ENCODE data around the gene PLCD3. TPM values are rescaled to one million over a fixed set of nuclear protein-coding genes. Genes with fewer than 3 reads are reported as not detected.

Gene PLCD3
- total and polyA plus RNA-seq, 9 donors: 12.1 to 166 (median 83.4) TPM

- no peak for DNase-seq
- 78 to 81% (median 81%) methylated on average over 9 of the region's 9 CpGs for WGBS, 3 donors
- Histone ChIP-seq H3K36me3 (no peaks in the 10 kb centered on the region), H3K27me3 (no peaks in the 10 kb centered on the region), H3K4me3 (no peak overlapping the region), H3K27ac (no peak overlapping the region), H3K4me1 (ENCODE audit: insufficient read depth) (peaks cover 10% of the 10 kb centered on the region), H3K9me3 (no peaks in the 10 kb centered on the region)
- TF ChIP-seq, protein P1, sequence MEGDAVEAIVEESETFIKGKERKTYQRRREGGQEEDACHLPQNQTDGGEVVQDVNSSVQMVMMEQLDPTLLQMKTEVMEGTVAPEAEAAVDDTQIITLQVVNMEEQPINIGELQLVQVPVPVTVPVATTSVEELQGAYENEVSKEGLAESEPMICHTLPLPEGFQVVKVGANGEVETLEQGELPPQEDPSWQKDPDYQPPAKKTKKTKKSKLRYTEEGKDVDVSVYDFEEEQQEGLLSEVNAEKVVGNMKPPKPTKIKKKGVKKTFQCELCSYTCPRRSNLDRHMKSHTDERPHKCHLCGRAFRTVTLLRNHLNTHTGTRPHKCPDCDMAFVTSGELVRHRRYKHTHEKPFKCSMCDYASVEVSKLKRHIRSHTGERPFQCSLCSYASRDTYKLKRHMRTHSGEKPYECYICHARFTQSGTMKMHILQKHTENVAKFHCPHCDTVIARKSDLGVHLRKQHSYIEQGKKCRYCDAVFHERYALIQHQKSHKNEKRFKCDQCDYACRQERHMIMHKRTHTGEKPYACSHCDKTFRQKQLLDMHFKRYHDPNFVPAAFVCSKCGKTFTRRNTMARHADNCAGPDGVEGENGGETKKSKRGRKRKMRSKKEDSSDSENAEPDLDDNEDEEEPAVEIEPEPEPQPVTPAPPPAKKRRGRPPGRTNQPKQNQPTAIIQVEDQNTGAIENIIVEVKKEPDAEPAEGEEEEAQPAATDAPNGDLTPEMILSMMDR (IDR thresholded peaks at IDR 0.05): no peak
- TF ChIP-seq POLR2A (IDR thresholded peaks at IDR 0.05): no peak
- TF ChIP-seq EP300 (IDR thresholded peaks at IDR 0.05): no peak
- intact Hi-C loops (cut with DNase I): no loop called here
Measured at GRCh38 chr17:45103269-45103795, 29.0 kb downstream of the PLCD3 start.

DNA sequence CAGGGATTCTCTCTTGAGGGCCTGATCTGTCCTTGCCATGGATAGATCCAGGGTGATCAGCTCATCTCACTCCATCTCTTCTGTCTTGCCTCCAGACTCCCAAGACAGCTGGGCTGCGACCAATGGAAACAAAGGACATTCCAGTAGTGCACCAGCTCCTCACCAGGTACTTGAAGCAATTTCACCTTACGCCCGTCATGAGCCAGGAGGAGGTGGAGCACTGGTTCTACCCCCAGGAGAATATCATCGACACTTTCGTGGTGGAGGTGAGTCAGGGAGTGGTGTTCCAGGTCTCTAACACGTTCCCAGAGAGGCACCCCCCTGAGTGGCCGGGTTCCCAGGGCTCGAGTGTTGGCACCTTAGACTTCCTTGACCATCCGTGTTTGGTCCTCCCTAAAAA, 29.5 kb downstream of the PLCD3 start:
- no peaks in the 10 kb centered on the region for H3K9me3 ChIP-seq
- H3K27me3 ChIP-seq: no peaks in the 10 kb centered on the region
- DNase-seq: no peak
- no peak overlapping the region for H3K27ac ChIP-seq
- TF ChIP-seq EP300 (IDR thresholded peaks at IDR 0.05) (no peak), POLR2A (IDR thresholded peaks at IDR 0.05) (no peak)
- TF ChIP-seq, protein P1 (IDR thresholded peaks at IDR 0.05): no peak
- WGBS, 3 donors: 85 to 87% (median 86%) methylated on average over 9 of the region's 9 CpGs
- intact Hi-C loops (cut with DNase I): no loop called here
- H3K4me3 ChIP-seq: no peak overlapping the region
- H3K4me1 ChIP-seq (ENCODE audit: insufficient read depth): peaks cover 10% of the 10 kb centered on the region
- H3K36me3 ChIP-seq: no peaks in the 10 kb centered on the region

- TF ChIP-seq POLR2A (IDR thresholded peaks at IDR 0.05) (no peak), EP300 (IDR thresholded peaks at IDR 0.05) (no peak)
- Histone ChIP-seq H3K36me3 (no peaks in the 10 kb centered on the region), H3K4me1 (ENCODE audit: insufficient read depth) (peaks cover 10% of the 10 kb centered on the region), H3K4me3 (no peak overlapping the region), H3K9me3 (no peaks in the 10 kb centered on the region), H3K27me3 (no peaks in the 10 kb centered on the region), H3K27ac (peak overlapping the region in 1 of 2 donors; percentile 21)
- DNase-seq: no peak
- intact Hi-C loops (cut with DNase I): no loop called here
- 36 to 53% (median 37%) methylated on average over 12 of the region's 12 CpGs for WGBS, 3 donors
Measured at GRCh38 chr17:45101883-45102811, 30.2 kb downstream of the PLCD3 start.

GRCh38 chr17:45101546-45101882, 30.8 kb downstream of the PLCD3 start:
- Histone ChIP-seq H3K36me3 (no peaks in the 10 kb centered on the region), H3K9me3 (no peaks in the 10 kb centered on the region), H3K27me3 (no peaks in the 10 kb centered on the region), H3K4me3 (no peak overlapping the region), H3K27ac (peak overlapping the region in 1 of 2 donors; percentile 21), H3K4me1 (ENCODE audit: insufficient read depth) (peaks cover 10% of the 10 kb centered on the region)
- DNase-seq: no peak
- intact Hi-C loops (cut with DNase I): no loop called here
- TF ChIP-seq, protein P1 (IDR thresholded peaks at IDR 0.05): no peak
- TF ChIP-seq POLR2A (IDR thresholded peaks at IDR 0.05): no peak
- no peak for TF ChIP-seq EP300 (IDR thresholded peaks at IDR 0.05)
- 32 to 64% (median 41%) methylated on average over 9 of the region's 9 CpGs for WGBS, 3 donors
